HL-60/S4 treated with retinoic acid at 250 ng/mL for 4 days and 3 days (cell line): ENCODE results near the gene IGF1R.

Source experiments
- in situ Hi-C: fragments of 300-500 bp; cut with MboI; formaldehyde crosslinking; loops from 2 replicates; pipeline ENCODE4 v1.7.0; 2022; ENCODE audit warnings: low sequenced_read_pairs

IGF1R gene

GRCh38 chr15:98845138-98845884 lies 197.0 kb downstream of the IGF1R start:
- in situ Hi-C loops: no loop called here

- in situ Hi-C loops: no loop called here
These were observed 202.7 kb downstream of the IGF1R start for GRCh38 chr15:98850961-98851572.

GRCh38 chr15:98853161-98853560 lies 204.8 kb downstream of the IGF1R start:
- in situ Hi-C loops: no loop called here

GRCh38 chr15:98853617-98854420 lies 205.5 kb downstream of the IGF1R start:
- in situ Hi-C loops: no loop called here

- in situ Hi-C loops: no loop called here
These were observed 206.2 kb downstream of the IGF1R start for GRCh38 chr15:98854496-98854895.

- in situ Hi-C loops: no loop called here
These were observed 206.9 kb downstream of the IGF1R start for GRCh38 chr15:98855067-98855814.

- in situ Hi-C loops: no loop called here
These were observed 207.6 kb downstream of the IGF1R start for GRCh38 chr15:98855815-98856531.

GRCh38 chr15:98856532-98856907 lies 208.2 kb downstream of the IGF1R start:
- in situ Hi-C loops: no loop called here

- in situ Hi-C loops: no loop called here
These were observed 210.3 kb downstream of the IGF1R start for GRCh38 chr15:98858610-98859023.

GRCh38 chr15:98859149-98859548 lies 210.8 kb downstream of the IGF1R start:
- in situ Hi-C loops: no loop called here

GRCh38 chr15:98860281-98861041 lies 212.1 kb downstream of the IGF1R start:
- in situ Hi-C loops: loop anchor here (10.0 kb wide), 1 partner anchor 206 kb away; no protein-coding TSS in a partner anchor

GRCh38 chr15:98861188-98861587 lies 212.8 kb downstream of the IGF1R start:
- in situ Hi-C loops: loop anchor here (10.0 kb wide), 1 partner anchor 206 kb away; no protein-coding TSS in a partner anchor

GRCh38 chr15:98863983-98864382 lies 215.6 kb downstream of the IGF1R start:
- in situ Hi-C loops: loop anchor here (10.0 kb wide), 1 partner anchor 209 kb away; no protein-coding TSS in a partner anchor

GRCh38 chr15:98865397-98866339 lies 217.3 kb downstream of the IGF1R start:
- in situ Hi-C loops: loop anchor here (10.0 kb wide), 1 partner anchor 211 kb away; no protein-coding TSS in a partner anchor

- in situ Hi-C loops: loop anchor here (10.0 kb wide), 1 partner anchor 212 kb away; no protein-coding TSS in a partner anchor
These were observed 218.2 kb downstream of the IGF1R start for GRCh38 chr15:98866511-98866910.

GRCh38 chr15:98868564-98868963 lies 220.2 kb downstream of the IGF1R start:
- in situ Hi-C loops: loop anchor here (10.0 kb wide), 1 partner anchor 214 kb away; no protein-coding TSS in a partner anchor

GRCh38 chr15:98870788-98871187 lies 222.4 kb downstream of the IGF1R start:
- in situ Hi-C loops: no loop called here

- in situ Hi-C loops: no loop called here
These were observed 224.4 kb downstream of the IGF1R start for GRCh38 chr15:98872774-98873173.
